K562 (cell line): ENCODE measurements around the gene RBMS3. TPM values are rescaled to one million over a fixed set of nuclear protein-coding genes. Genes with fewer than 3 reads are reported as not detected.

Source experiments
- CEBPG ChIP-seq, 3 experiments: fragments of 200-800 bp in 1 of 3; sonication (Bioruptor generic) in 1 of 3; sonication (generic) in 1 of 3; formaldehyde crosslinking in 1 of 3; IDR thresholded peaks in 2 of 3; conservative IDR thresholded peaks in 1 of 3; 2 replicates each; pipeline versions ENCODE4 v1.6.1 to v1.8.0; 2016 to 2022; ENCODE audit warnings: missing compliant biosample characterization in 2 of 3, missing genetic modification characterization in 2 of 3, mild to moderate bottlenecking in 1 of 3, missing genetic modification reagents in 1 of 3
- KHSRP ChIP-seq: fragments of 450-650 bp; IDR thresholded peaks from 2 replicates; pipeline ENCODE4 v1.6.1; 2017
- polyA plus RNA-seq, 8 experiments: library from polyadenylated mRNA; depleted of rRNA in 4 of 8; stranded (reverse) in 5 of 8; unstranded in 3 of 8; fragments of >200 nt; fragmentation: Nextera tagmentation in 2 of 8; fragmentation: Illumina TruSeq in 1 of 8; extraction: Ambion mirVana in 2 of 8; extraction: Trizol in 1 of 8; gene quantifications; 2 replicates each; pipeline versions ENCODE4 v1.2.1 to v1.2.3, GENCODE V29; 2011 to 2014; ENCODE audit warnings: inconsistent platforms in 1 of 8, missing spikeins in 1 of 8
- total RNA-seq, 7 experiments: library from RNA; depleted of rRNA in 6 of 7; stranded (reverse); fragments of >200 nt in 6 of 7; fragmentation: Illumina TruSeq in 2 of 7; extraction: Trizol in 2 of 7; gene quantifications; 2 replicates each; pipeline versions ENCODE4 v1.2.1 to v1.2.3, GENCODE V29; 2011 to 2021; ENCODE audit warnings: low replicate concordance in 1 of 7
- TF ChIP-seq, protein P1 (sequence below), 2 experiments: fragments of 450-650 bp; IDR thresholded peaks; 2 replicates each; pipeline ENCODE4 v1.6.1; 2016; ENCODE audit warnings: mild to moderate bottlenecking in 2 of 2, borderline replicate concordance in 1 of 2, low read depth in 1 of 2, moderate library complexity in 1 of 2

Gene RBMS3
- total and polyA plus RNA-seq, 9 of the 15 experiments (the other 6 are each of a cell fraction or from before 2014, with no cell fraction given): 0.20 TPM; not detected in 8

DNA sequence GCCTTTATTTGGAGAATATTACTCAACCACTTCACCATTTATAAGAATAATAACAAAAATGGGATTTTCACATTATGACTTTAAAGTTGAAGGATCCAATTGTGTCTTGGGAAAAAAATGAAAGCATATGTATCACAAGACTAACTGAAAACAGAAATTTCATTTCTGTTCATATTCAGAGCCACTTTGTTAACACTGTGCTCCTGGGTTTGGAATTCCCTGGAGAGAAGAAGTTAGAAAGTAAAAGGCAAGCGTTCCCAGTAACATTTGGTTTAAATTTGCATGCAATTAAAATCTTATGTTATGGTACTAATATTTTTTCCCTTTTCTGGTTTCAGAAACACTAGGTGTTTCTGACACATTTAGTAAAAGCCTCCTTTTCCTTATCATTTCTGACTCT, 230.8 kb downstream of the RBMS3 start (continued):
- TF ChIP-seq, protein P1, sequence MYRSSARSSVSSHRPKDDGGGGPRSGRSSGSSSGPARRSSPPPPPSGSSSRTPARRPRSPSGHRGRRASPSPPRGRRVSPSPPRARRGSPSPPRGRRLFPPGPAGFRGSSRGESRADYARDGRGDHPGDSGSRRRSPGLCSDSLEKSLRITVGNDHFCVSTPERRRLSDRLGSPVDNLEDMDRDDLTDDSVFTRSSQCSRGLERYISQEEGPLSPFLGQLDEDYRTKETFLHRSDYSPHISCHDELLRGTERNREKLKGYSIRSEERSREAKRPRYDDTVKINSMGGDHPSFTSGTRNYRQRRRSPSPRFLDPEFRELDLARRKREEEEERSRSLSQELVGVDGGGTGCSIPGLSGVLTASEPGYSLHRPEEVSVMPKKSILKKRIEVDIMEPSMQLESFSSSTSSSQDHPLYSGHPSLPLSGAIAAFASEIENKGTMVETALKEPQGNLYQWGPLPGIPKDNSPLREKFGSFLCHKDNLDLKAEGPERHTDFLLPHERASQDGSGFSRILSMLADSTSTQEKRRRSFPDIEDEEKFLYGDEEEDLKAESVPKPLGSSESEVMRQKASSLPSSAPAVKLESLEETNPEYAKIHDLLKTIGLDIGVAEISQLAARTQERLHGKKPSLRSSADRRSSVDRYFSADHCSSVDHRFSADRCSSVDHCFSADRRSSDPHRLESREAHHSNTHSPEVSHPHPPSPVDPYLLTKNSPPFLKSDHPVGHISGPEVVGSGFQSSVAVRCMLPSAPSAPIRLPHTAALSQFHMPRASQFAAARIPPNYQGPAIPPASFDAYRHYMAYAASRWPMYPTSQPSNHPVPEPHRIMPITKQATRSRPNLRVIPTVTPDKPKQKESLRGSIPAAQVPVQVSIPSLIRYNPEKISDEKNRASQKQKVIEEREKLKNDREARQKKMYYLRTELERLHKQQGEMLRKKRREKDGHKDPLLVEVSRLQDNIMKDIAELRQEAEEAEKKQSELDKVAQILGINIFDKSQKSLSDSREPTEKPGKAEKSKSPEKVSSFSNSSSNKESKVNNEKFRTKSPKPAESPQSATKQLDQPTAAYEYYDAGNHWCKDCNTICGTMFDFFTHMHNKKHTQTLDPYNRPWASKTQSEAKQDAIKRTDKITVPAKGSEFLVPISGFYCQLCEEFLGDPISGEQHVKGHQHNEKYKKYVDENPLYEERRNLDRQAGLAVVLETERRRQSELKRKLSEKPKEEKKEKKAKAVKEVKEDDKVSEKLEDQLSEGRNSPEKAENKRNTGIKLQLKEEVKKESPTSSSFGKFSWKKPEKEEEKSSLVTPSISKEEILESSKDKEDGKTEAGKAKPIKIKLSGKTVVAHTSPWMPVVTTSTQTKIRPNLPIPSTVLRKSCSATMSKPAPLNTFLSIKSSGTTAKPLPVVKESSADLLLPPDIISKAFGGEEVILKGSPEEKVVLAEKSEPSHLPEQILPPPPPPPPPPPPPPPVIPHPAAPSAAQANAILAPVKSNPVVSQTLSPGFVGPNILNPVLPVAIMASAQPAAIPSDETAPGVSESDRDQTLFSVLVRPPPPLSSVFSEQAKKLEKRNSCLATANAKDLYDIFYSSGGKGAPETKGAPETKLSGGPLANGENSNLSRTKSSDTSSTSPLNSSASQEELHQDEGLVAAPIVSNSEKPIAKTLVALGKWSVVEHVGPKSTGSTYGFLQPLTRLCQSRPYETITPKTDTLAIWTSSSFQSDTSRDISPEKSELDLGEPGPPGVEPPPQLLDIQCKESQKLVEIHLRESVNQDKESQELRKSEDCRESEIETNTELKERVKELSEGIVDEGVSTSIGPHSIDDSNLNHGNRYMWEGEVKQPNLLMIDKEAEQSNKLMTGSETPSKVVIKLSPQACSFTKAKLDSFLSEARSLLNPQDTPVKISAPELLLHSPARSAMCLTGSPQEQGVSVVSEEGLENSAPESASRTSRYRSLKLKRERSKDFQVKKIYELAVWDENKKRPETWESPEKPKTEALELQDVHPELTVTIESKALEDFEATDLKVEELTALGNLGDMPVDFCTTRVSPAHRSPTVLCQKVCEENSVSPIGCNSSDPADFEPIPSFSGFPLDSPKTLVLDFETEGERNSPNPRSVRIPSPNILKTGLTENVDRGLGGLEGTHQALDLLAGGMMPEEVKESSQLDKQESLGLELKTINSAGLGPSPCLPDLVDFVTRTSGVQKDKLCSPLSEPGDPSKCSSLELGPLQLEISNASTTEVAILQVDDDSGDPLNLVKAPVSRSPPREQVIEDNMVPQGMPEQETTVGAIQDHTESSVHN (IDR thresholded peaks at IDR 0.05; ENCODE audit: borderline replicate concordance in 1 of 2, low read depth in 1 of 2): no peak
- no peak for TF ChIP-seq CEBPG (CRISPR knock-in tag; IDR thresholded peaks at IDR 0.05)
- no peak for TF ChIP-seq CEBPG (tag; conservative IDR thresholded peaks at IDR 0.05 in 1 of 2, IDR thresholded peaks at IDR 0.05 in 1 of 2)
- no peak for TF ChIP-seq KHSRP
